ENCODE data around the gene ANAPC7.

DNA sequence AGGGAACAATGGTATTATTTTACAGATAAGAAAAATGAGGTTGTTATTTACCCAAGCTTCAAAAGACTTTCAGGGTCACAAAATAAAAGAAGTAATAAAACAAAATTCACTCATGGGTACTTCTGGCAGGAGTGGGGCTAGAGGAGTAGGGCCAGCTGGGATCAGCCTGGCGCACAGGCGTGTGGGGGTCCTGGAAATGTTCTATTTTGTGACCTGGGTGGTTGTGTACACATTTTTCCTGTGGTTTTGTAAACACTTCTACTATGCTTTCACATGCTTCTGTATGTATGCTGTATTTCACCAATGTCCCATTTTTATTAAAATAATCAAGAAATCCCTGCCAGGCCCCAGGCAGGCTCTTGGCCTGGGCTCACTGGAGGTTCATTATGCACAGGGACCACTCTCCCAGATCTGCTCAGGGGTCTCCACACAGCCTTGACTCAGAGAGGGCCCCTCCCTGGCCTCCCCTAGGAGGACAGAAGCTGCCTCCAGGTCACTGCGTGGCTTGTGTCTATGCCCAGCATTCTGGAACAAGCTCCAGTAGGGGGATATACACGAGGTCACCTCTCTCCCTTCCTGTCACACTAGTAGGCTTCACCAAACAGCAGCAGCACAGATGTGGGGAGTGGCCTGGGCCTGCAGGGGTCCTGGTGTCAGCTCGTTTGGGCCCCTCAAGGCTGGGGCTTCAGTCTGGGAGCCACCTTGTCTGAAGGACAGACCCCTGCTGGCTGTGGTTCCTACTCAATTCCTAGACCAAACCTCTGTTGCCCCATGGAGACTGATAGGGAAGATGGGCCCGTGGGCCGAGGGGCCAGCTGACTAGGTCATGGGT, 37.8 kb downstream of the ANAPC7 start:
- TF ChIP-seq, protein P1, sequence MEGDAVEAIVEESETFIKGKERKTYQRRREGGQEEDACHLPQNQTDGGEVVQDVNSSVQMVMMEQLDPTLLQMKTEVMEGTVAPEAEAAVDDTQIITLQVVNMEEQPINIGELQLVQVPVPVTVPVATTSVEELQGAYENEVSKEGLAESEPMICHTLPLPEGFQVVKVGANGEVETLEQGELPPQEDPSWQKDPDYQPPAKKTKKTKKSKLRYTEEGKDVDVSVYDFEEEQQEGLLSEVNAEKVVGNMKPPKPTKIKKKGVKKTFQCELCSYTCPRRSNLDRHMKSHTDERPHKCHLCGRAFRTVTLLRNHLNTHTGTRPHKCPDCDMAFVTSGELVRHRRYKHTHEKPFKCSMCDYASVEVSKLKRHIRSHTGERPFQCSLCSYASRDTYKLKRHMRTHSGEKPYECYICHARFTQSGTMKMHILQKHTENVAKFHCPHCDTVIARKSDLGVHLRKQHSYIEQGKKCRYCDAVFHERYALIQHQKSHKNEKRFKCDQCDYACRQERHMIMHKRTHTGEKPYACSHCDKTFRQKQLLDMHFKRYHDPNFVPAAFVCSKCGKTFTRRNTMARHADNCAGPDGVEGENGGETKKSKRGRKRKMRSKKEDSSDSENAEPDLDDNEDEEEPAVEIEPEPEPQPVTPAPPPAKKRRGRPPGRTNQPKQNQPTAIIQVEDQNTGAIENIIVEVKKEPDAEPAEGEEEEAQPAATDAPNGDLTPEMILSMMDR (IDR thresholded peaks at IDR 0.05), result no peak
- no peak for TF ChIP-seq RAD21 (IDR thresholded peaks at IDR 0.05; ENCODE audit: low read length)
- TF ChIP-seq EP300 (IDR thresholded peaks at IDR 0.05; ENCODE audit: borderline replicate concordance in 1 of 2, low read depth in 1 of 2, low read length in 1 of 2), result no peak
- no peak for TF ChIP-seq POLR2AphosphoS5 (IDR thresholded peaks at IDR 0.05; ENCODE audit: low read depth, low read length)
- TF ChIP-seq ELF1 (IDR thresholded peaks at IDR 0.05), result no peak
- TF ChIP-seq FOXJ3 (CRISPR knock-in tag; IDR thresholded peaks at IDR 0.05), result no peak
- TF ChIP-seq, protein P2, sequence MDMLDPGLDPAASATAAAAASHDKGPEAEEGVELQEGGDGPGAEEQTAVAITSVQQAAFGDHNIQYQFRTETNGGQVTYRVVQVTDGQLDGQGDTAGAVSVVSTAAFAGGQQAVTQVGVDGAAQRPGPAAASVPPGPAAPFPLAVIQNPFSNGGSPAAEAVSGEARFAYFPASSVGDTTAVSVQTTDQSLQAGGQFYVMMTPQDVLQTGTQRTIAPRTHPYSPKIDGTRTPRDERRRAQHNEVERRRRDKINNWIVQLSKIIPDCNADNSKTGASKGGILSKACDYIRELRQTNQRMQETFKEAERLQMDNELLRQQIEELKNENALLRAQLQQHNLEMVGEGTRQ (IDR thresholded peaks at IDR 0.05; ENCODE audit: borderline replicate concordance, low read depth, low read length), result no peak
- TF ChIP-seq RXRA (IDR thresholded peaks at IDR 0.05; ENCODE audit: borderline replicate concordance, low read depth), result no peak

Measured in SK-N-SH (cell line).